Panc1 (cell line): ENCODE data around the gene ITPKB. TPM values are rescaled to one million over a fixed set of nuclear protein-coding genes. Genes with fewer than 3 reads are reported as not detected.

Experiments used
- ATAC-seq: fragments of 200-7000 bp; cut with Tn5 transposase; 2 replicates; pipeline ENCODE4 v1.9.1; 2020; ENCODE audit warnings: mild to moderate bottlenecking, moderate library complexity
- BruUV-seq: library from RNA; stranded (reverse); fragments of 400-500 nt; replicated peaks from 2 replicates; lab custom pipeline; 2021; lab: Mats Ljungman, UMichigan
- CTCF ChIA-PET: fragments of 300-600 bp; sonication (Branson Sonifier 250); formaldehyde crosslinking; loops from one replicate; lab custom pipeline; 2022; ENCODE audit warnings: antibody characterized with exemption; lab: Charles Lee
- POLR2A ChIA-PET: fragments of 300-600 bp; sonication (Branson Sonifier 250); formaldehyde crosslinking; loops from one replicate; lab custom pipeline; 2022; ENCODE audit warnings: antibody characterized with exemption; lab: Charles Lee
- DNase-seq: peaks from one replicate; pipeline ENCODE4 v3.0.0-alpha.2; 2010; ENCODE audit warnings: low read depth, low spot score
- H3K27ac ChIP-seq: 2 replicates; pipeline ENCODE4 v1.5.1; 2011; ENCODE audit warnings: mild to moderate bottlenecking, low read length, inconsistent platforms
- H3K27me3 ChIP-seq: fragments of 200-500 bp; sonication (Bioruptor generic); 2 replicates; pipeline ENCODE4 v1.6.0; 2014; ENCODE audit warnings: low read length, inconsistent platforms; ENCODE audit not compliant: control insufficient read depth, insufficient read depth
- H3K36me3 ChIP-seq: fragments of 200-500 bp; sonication (Bioruptor generic); 2 replicates; pipeline ENCODE4 v1.5.1; 2014; ENCODE audit warnings: inconsistent platforms, mild to moderate bottlenecking, low read length, moderate library complexity; ENCODE audit not compliant: control insufficient read depth, insufficient read depth
- H3K4me1 ChIP-seq: 2 replicates; pipeline ENCODE4 v1.5.1; 2011; ENCODE audit warnings: inconsistent platforms, mild to moderate bottlenecking, low read length, moderate library complexity; ENCODE audit not compliant: control insufficient read depth, insufficient read depth
- H3K4me3 ChIP-seq, 2 experiments: 2 replicates each; pipeline ENCODE4 v1.5.1; 2011 to 2012; ENCODE audit warnings: low read depth in 2 of 2, low read length in 2 of 2, mild to moderate bottlenecking in 2 of 2, inconsistent platforms in 1 of 2, moderate library complexity in 1 of 2
- H3K9me3 ChIP-seq: fragments of 200-500 bp; sonication (Bioruptor generic); 2 replicates; pipeline ENCODE4 v1.5.1; 2014; ENCODE audit warnings: low read depth, mild to moderate bottlenecking, inconsistent platforms, low read length, moderate library complexity; ENCODE audit not compliant: control insufficient read depth, insufficient read depth
- POLR2AphosphoS5 ChIP-seq: IDR thresholded peaks from 2 replicates; pipeline ENCODE4 v1.6.1; 2012; ENCODE audit warnings: mild to moderate bottlenecking, low read depth, low read length, moderate library complexity
- SIN3A ChIP-seq: IDR thresholded peaks from 2 replicates; pipeline ENCODE4 v1.6.1; 2012; ENCODE audit warnings: low read depth, mild to moderate bottlenecking, low read length, moderate library complexity, borderline replicate concordance; ENCODE audit not compliant: insufficient read depth
- TCF7L2 ChIP-seq: IDR thresholded peaks from 2 replicates; pipeline ENCODE4 v1.6.1; 2011; ENCODE audit warnings: mild to moderate bottlenecking, low read depth, low read length, inconsistent platforms
- in situ Hi-C: cut with HindIII; loops from 2 replicates; pipeline ENCODE4 v1.10.0; 2016; ENCODE audit warnings: low sequenced_read_pairs, low pct_unique_long_range_greater_than_20kb
- intact Hi-C: fragments of 100-400 bp; cut with micrococcal nuclease; formaldehyde crosslinking; loops from one replicate; pipeline ENCODE4 v1.10.0; 2022; ENCODE audit not compliant: unreplicated experiment
- total RNA-seq: library from RNA; stranded (reverse); gene quantifications from one replicate; pipeline ENCODE4 v1.2.1, GENCODE V29; 2021; ENCODE audit not compliant: unreplicated experiment
- TF ChIP-seq, protein P1 (sequence below), 2 experiments: IDR thresholded peaks; 2 replicates each; pipeline ENCODE4 v1.6.1; 2011 to 2012; ENCODE audit warnings: low read depth in 2 of 2, control low read depth in 1 of 2, low read length in 1 of 2, mild to moderate bottlenecking in 1 of 2, moderate library complexity in 1 of 2; ENCODE audit not compliant: insufficient read depth in 1 of 2
- TF ChIP-seq, protein P2 (sequence below): fragments of 450-650 bp; IDR thresholded peaks from 2 replicates; pipeline ENCODE4 v1.5.1; 2017; ENCODE audit warnings: mild to moderate bottlenecking

The ITPKB gene
- total RNA-seq, 1 experiment from 2014 or later, result 10.9 TPM

- ATAC-seq, result no peak
- in situ Hi-C loops, result no loop called here
- TF ChIP-seq POLR2AphosphoS5, result no peak
- TF ChIP-seq, protein P1, sequence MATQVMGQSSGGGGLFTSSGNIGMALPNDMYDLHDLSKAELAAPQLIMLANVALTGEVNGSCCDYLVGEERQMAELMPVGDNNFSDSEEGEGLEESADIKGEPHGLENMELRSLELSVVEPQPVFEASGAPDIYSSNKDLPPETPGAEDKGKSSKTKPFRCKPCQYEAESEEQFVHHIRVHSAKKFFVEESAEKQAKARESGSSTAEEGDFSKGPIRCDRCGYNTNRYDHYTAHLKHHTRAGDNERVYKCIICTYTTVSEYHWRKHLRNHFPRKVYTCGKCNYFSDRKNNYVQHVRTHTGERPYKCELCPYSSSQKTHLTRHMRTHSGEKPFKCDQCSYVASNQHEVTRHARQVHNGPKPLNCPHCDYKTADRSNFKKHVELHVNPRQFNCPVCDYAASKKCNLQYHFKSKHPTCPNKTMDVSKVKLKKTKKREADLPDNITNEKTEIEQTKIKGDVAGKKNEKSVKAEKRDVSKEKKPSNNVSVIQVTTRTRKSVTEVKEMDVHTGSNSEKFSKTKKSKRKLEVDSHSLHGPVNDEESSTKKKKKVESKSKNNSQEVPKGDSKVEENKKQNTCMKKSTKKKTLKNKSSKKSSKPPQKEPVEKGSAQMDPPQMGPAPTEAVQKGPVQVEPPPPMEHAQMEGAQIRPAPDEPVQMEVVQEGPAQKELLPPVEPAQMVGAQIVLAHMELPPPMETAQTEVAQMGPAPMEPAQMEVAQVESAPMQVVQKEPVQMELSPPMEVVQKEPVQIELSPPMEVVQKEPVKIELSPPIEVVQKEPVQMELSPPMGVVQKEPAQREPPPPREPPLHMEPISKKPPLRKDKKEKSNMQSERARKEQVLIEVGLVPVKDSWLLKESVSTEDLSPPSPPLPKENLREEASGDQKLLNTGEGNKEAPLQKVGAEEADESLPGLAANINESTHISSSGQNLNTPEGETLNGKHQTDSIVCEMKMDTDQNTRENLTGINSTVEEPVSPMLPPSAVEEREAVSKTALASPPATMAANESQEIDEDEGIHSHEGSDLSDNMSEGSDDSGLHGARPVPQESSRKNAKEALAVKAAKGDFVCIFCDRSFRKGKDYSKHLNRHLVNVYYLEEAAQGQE (IDR thresholded peaks at IDR 0.05; ENCODE audit: insufficient read depth in 1 of 2, low read depth in 2 of 2, low read length in 1 of 2), result no peak
- TF ChIP-seq, protein P2, sequence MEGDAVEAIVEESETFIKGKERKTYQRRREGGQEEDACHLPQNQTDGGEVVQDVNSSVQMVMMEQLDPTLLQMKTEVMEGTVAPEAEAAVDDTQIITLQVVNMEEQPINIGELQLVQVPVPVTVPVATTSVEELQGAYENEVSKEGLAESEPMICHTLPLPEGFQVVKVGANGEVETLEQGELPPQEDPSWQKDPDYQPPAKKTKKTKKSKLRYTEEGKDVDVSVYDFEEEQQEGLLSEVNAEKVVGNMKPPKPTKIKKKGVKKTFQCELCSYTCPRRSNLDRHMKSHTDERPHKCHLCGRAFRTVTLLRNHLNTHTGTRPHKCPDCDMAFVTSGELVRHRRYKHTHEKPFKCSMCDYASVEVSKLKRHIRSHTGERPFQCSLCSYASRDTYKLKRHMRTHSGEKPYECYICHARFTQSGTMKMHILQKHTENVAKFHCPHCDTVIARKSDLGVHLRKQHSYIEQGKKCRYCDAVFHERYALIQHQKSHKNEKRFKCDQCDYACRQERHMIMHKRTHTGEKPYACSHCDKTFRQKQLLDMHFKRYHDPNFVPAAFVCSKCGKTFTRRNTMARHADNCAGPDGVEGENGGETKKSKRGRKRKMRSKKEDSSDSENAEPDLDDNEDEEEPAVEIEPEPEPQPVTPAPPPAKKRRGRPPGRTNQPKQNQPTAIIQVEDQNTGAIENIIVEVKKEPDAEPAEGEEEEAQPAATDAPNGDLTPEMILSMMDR, result no peak
- TF ChIP-seq TCF7L2, result no peak
- no peak for TF ChIP-seq SIN3A
- no peak for DNase-seq
- intact Hi-C loops, result loop anchor here (5.0 kb wide), 1 partner anchor 63 kb away; the partner anchor contains the start of gene STUM
- ChIA-PET CTCF (interaction anchor here (1.3 kb wide), 1 partner anchor 16 kb away, joined by 3 read pairs; no protein-coding TSS in a partner anchor), POLR2A (no interaction called here)
- BruUV-seq, result no TSS peak
- no peak overlapping the region for H3K27ac ChIP-seq
- H3K4me3 ChIP-seq, result no peak overlapping the region
- peaks cover 11% of the 10 kb centered on the region for H3K27me3 ChIP-seq
- H3K4me1 ChIP-seq, result no peaks in the 10 kb centered on the region
- no peaks in the 10 kb centered on the region for H3K9me3 ChIP-seq
- no peaks in the 10 kb centered on the region for H3K36me3 ChIP-seq
Observed at GRCh38 chr1:226609836-226610455, 129.1 kb downstream of the ITPKB start.

DNA sequence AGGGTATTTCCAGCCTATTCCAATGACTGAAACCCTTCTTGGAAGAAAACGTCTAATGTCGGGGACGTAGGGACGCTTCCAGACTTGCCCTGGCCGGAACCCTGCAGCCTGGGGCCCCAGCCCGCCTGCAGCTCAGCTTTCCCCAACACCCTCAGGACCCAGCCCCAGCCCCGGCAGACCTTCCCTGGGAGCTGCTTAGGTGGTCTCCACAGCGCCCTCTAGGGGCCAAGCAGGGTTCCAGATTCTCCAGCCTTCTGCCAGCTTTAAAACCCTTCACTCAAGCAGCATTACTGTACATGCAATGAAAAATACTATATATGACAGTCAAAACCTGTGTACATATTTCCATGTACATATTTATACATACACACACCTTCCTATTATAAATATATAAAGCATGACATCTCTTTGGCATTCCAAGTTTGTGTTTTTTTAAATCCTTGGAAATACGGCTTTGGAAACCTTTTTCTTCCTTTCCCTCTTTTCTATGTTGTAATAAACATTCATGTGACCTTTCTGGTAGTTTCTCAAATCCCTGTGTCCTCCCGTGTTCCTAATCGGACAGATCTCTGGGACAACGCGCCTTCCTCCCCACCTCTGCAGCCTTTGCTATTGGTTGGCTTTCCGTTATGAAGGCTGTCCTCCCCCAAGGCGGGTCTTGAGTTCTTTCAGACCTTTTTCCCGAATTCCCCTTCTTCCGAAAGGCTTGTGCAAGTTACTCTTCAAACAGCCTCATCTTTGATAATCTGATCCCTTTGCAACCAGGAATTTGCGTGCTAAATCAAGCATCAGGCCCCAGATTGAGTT lies 130.2 kb downstream of the ITPKB start:
- H3K9me3 ChIP-seq, result no peaks in the 10 kb centered on the region
- POLR2A ChIA-PET, result interaction anchor here (0.5 kb wide), 1 partner anchor 123 kb away, joined by 4 read pairs; no protein-coding TSS in a partner anchor
- H3K4me1 ChIP-seq, result no peaks in the 10 kb centered on the region
- no TSS peak for BruUV-seq
- no peak for TF ChIP-seq SIN3A
- TF ChIP-seq, protein P2, result peak; percentile 92
- intact Hi-C loops (loop anchor here (5.0 kb wide), 1 partner anchor 62 kb away; the partner anchor contains the start of gene STUM), in situ Hi-C loops (no loop called here)
- CTCF ChIA-PET, result interaction anchor here (0.9 kb wide), 1 partner anchor 18 kb away, joined by 3 read pairs; no protein-coding TSS in a partner anchor
- no peak overlapping the region for H3K27ac ChIP-seq
- H3K27me3 ChIP-seq, result peaks cover 8% of the 10 kb centered on the region
- no peaks in the 10 kb centered on the region for H3K36me3 ChIP-seq
- peak; percentile 71 for ATAC-seq
- no peak overlapping the region for H3K4me3 ChIP-seq
- peak; percentile 27 for DNase-seq
